Gastrocnemius medialis (tissue), 4 donors: Measurements from ENCODE around the gene TAF3. TPM values are rescaled to one million over a fixed set of nuclear protein-coding genes. Genes with fewer than 3 reads are reported as not detected.

ENCODE experiments used
- ATAC-seq, 2 donors: fragments of 150-250 bp; one replicate each; pipeline ENCODE4 v1.9.1; 2016
- DNase-seq, 2 donors: peaks; one replicate each; pipeline ENCODE4 v3.0.0-alpha.2; 2019
- H3K27ac ChIP-seq, 4 donors: fragments of 200-600 bp; sonication (generic); 1 replicate in 1 of 4; 2 replicates in 3 of 4; pipeline ENCODE4 v1.5.1; 2016 to 2018; ENCODE audit warnings: mild to moderate bottlenecking in 2 of 4, moderate library complexity in 1 of 4
- H3K27me3 ChIP-seq, 3 donors: fragments of 200-600 bp; sonication (generic) in 2 of 3; 1 replicate in 1 of 3; 2 replicates in 2 of 3; pipeline versions ENCODE4 v1.5.1 to v1.6.0; 2016 to 2019; ENCODE audit warnings: mild to moderate bottlenecking in 1 of 3, moderate library complexity in 1 of 3
- H3K36me3 ChIP-seq, 2 donors: fragments of 200-600 bp; sonication (generic) in 1 of 2; one replicate each; pipeline ENCODE4 v1.5.1; 2017 to 2018
- H3K4me1 ChIP-seq, 2 donors: fragments of 200-600 bp; sonication (generic) in 1 of 2; one replicate each; pipeline ENCODE4 v1.5.1; 2016 to 2017; ENCODE audit warnings: mild to moderate bottlenecking in 2 of 2
- H3K4me3 ChIP-seq, 4 donors: fragments of 200-600 bp; sonication (generic) in 3 of 4; 1 replicate in 1 of 4; 2 replicates in 3 of 4; pipeline ENCODE4 v1.5.1; 2016 to 2019; ENCODE audit warnings: mild to moderate bottlenecking in 2 of 4
- H3K9me3 ChIP-seq, 3 donors: fragments of 200-600 bp; sonication (generic) in 2 of 3; 1 replicate in 1 of 3; 2 replicates in 2 of 3; pipeline ENCODE4 v1.5.1; 2016 to 2019
- CTCF ChIP-seq, 5 experiments: fragments of 450-650 bp in 3 of 5; fragments of 200-600 bp in 2 of 5; sonication (generic) in 2 of 5; IDR thresholded peaks in 4 of 5; conservative IDR thresholded peaks in 1 of 5; 1 replicate in 4 of 5; 2 replicates in 1 of 5; pipeline ENCODE4 v1.5.1; 2016 to 2019; ENCODE audit warnings: antibody characterized with exemption in 5 of 5, mild to moderate bottlenecking in 3 of 5, moderate library complexity in 3 of 5
- POLR2A ChIP-seq, 2 donors: fragments of 450-650 bp; IDR thresholded peaks; one replicate each; pipeline ENCODE4 v1.6.1; 2017; ENCODE audit warnings: antibody characterized with exemption in 2 of 2, mild to moderate bottlenecking in 2 of 2, moderate library complexity in 2 of 2
- in situ Hi-C, 4 donors: fragments of 200-750 bp; cut with MboI; loops; one replicate each; pipeline versions ENCODE4 v1.15.0 to v1.8.0; 2017; ENCODE audit warnings: low sequenced_read_pairs in 4 of 4
- intact Hi-C: fragments of 100-400 bp; cut with DNase I; formaldehyde crosslinking; loops from one replicate; pipeline ENCODE4 v1.15.1; 2023; ENCODE audit warnings: low total_unique reads
- total RNA-seq, 4 donors: library from RNA; depleted of rRNA; stranded (reverse); fragments of >200 nt; gene quantifications; one replicate each; pipeline versions ENCODE4 v1.1.0 to v1.2.3, GENCODE V29; 2016

TAF3 gene
- total RNA-seq, 4 donors from 2014 or later = 5.0 to 14.8 (median 9.6) TPM

GRCh38 chr10:8045726-8046494 lies 227.6 kb downstream of the TAF3 start:
- ATAC-seq (no peak), DNase-seq (no peak)
- intact Hi-C loops = no loop called here

GRCh38 chr10:8047452-8048280 lies 229.4 kb downstream of the TAF3 start:
- H3K27ac ChIP-seq = no peak overlapping the region
- in situ Hi-C loops = no loop called here
- DNase-seq (no peak), ATAC-seq (no peak)
- H3K27me3 ChIP-seq = peaks cover 98 to 100% (median 100%) of the 10 kb centered on the region in 3 donors
- H3K4me1 ChIP-seq = peaks cover 31 to 32% of the 10 kb centered on the region in 2 donors
- no peak overlapping the region for H3K4me3 ChIP-seq
- H3K9me3 ChIP-seq = no peaks in the 10 kb centered on the region
- TF ChIP-seq POLR2A (IDR thresholded peaks at IDR 0.05) = no peak
- TF ChIP-seq CTCF (IDR thresholded peaks at IDR 0.05 in 4 of 5, conservative IDR thresholded peaks at IDR 0.05 in 1 of 5) = no peak
- intact Hi-C loops = no loop called here
- no peaks in the 10 kb centered on the region for H3K36me3 ChIP-seq

More at GRCh38 chr10:8045726-8046494, 227.6 kb downstream of the TAF3 start:
- H3K36me3 ChIP-seq = no peaks in the 10 kb centered on the region
- peaks cover 98 to 100% (median 100%) of the 10 kb centered on the region in 3 donors for H3K27me3 ChIP-seq
- TF ChIP-seq CTCF (IDR thresholded peaks at IDR 0.05 in 4 of 5, conservative IDR thresholded peaks at IDR 0.05 in 1 of 5) = no peak
- TF ChIP-seq POLR2A (IDR thresholded peaks at IDR 0.05) = no peak
- H3K9me3 ChIP-seq = no peaks in the 10 kb centered on the region
- peak overlapping the region in 1 of 4 donors; percentile 45 for H3K4me3 ChIP-seq
- H3K4me1 ChIP-seq = peaks cover 20 to 24% of the 10 kb centered on the region in 2 donors
- in situ Hi-C loops = no loop called here
- no peak overlapping the region for H3K27ac ChIP-seq

DNA sequence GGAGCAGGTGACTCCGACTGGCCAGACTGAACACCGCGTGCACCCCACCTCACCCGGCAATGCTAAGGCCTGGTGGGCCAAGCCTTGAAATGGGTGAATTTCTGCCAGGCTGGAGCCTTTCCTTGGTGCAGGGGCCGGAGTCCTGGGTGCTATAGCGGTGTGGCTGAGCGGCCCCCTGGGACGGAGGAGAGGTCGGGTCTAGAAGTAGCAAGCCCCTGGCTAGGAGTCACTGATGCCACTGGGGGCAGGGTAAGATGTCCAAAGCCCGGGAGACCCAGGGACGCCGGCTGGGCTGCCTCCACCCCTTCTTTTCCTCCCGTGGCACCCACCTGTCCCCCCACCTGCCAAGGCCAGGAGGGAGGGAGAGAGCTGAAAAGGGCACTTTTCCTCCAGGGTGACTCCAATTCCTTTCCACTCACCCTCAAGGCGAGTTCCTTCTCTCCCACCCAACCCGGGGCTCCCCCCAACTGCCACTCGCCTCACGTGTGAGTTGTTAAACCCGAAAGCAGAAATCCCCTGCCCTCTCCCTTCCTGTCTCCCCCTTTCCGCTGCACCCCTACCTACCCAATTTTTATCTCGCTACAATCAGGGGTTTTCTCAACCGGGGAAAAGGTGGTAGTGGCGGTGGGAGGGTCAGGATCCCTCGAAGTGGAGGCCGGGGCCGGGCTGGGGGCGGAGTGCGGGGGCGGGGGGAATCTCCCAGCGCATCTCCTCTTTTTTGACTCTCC lies 230.1 kb downstream of the TAF3 start:
- Histone ChIP-seq H3K36me3 (no peaks in the 10 kb centered on the region), H3K4me1 (peaks cover 31 to 40% of the 10 kb centered on the region in 2 donors), H3K27me3 (peaks cover 98 to 100% (median 100%) of the 10 kb centered on the region in 3 donors), H3K27ac (no peak overlapping the region), H3K9me3 (no peaks in the 10 kb centered on the region), H3K4me3 (no peak overlapping the region)
- intact Hi-C loops (no loop called here), in situ Hi-C loops (no loop called here)
- no peak for TF ChIP-seq POLR2A (IDR thresholded peaks at IDR 0.05)
- TF ChIP-seq CTCF (IDR thresholded peaks at IDR 0.05 in 4 of 5, conservative IDR thresholded peaks at IDR 0.05 in 1 of 5) = no peak
- DNase-seq (no peak), ATAC-seq (no peak)

DNA sequence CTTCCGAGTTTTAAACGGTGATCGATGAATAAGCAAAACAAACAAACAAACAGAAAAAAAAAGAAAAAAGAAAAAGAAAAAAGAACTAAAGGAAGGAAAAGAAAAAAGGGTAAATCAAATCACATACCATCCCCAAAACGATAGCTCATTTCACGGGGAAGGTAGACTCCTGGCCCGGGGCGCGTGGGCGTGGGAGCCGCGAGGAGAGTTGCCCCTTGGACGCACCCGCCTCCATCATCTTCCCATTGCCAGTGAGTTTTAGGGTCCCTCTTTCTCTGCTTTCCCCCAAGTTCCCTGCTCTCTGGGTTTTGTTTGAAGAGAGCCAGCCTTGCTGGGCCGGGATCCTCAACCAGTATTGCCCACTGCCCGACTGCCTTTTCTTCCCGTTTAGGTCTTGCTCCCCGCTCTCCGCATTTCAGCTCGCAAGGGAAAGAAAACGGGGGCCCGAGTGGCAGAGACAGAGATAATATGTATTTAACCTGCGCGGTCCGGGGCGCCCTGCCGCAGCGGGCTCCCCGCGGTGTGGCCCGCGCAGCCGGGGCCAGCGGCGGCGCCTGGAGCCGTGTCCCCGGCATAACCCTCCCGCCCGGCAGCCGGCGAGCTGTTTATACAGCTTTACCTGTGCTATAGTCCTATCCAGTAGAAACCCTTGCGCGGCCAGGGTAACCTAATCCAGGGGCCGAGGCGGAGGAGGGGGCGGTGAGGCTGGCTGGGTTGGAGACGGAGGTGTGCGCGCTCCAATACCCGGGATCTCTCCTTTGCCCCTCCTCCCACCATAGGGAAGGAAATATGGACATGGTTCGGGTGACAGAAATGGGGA lies 230.9 kb downstream of the TAF3 start:
- no peaks in the 10 kb centered on the region for H3K36me3 ChIP-seq
- H3K27me3 ChIP-seq = peaks cover 98 to 100% (median 100%) of the 10 kb centered on the region in 3 donors
- no peak overlapping the region for H3K27ac ChIP-seq
- DNase-seq (no peak), ATAC-seq (no peak)
- no peaks in the 10 kb centered on the region for H3K9me3 ChIP-seq
- in situ Hi-C loops (no loop called here), intact Hi-C loops (no loop called here)
- peak overlapping the region; percentile 40 to 76 (median 46) for H3K4me3 ChIP-seq
- H3K4me1 ChIP-seq = peaks cover 34 to 46% of the 10 kb centered on the region in 2 donors
- no peak for TF ChIP-seq POLR2A (IDR thresholded peaks at IDR 0.05)
- TF ChIP-seq CTCF (IDR thresholded peaks at IDR 0.05 in 4 of 5, conservative IDR thresholded peaks at IDR 0.05 in 1 of 5) = no peak
